SKM-1 (cell line): ENCODE results near the gene CUX1.
"Not testable (repeated sequence)": the region's sequence is repeated elsewhere in the genome, so short reads cannot be mapped to it uniquely, and the experiment has no call there.

Experiments used
- DNase-seq: peaks from one replicate; lab custom pipeline; 2025; ENCODE audit not compliant: unreplicated experiment; lab: John Stamatoyannopoulos, UW

Gene CUX1

GRCh38 chr7:102170393-102170970, 353.1 kb downstream of the CUX1 start:
- DNase-seq, result no peak

GRCh38 chr7:102173669-102174068, 356.2 kb downstream of the CUX1 start:
- DNase-seq, result no peak

- no peak for DNase-seq
Measured at GRCh38 chr7:102175423-102176170, 358.2 kb downstream of the CUX1 start.

- no peak for DNase-seq
Measured at GRCh38 chr7:102178410-102178809, 361.0 kb downstream of the CUX1 start.

- no peak for DNase-seq
Measured at GRCh38 chr7:102180727-102181126, 363.3 kb downstream of the CUX1 start.

GRCh38 chr7:102181517-102181916, 364.1 kb downstream of the CUX1 start:
- no peak for DNase-seq

- no peak for DNase-seq
Measured at GRCh38 chr7:102182016-102182415, 364.6 kb downstream of the CUX1 start.

- DNase-seq, result not testable (repeated sequence)
Measured at GRCh38 chr7:102183848-102184247, 366.4 kb downstream of the CUX1 start.

GRCh38 chr7:102184303-102184702, 366.9 kb downstream of the CUX1 start:
- no peak for DNase-seq

- DNase-seq, result no peak
Measured at GRCh38 chr7:102185796-102186195, 368.4 kb downstream of the CUX1 start.

GRCh38 chr7:102186306-102186705, 368.9 kb downstream of the CUX1 start:
- no peak for DNase-seq

GRCh38 chr7:102188746-102189145, 371.3 kb downstream of the CUX1 start:
- DNase-seq, result no peak

GRCh38 chr7:102189756-102190155, 372.3 kb downstream of the CUX1 start:
- DNase-seq, result no peak

- no peak for DNase-seq
Measured at GRCh38 chr7:102190776-102191350, 373.4 kb downstream of the CUX1 start.

GRCh38 chr7:102191556-102192379, 374.3 kb downstream of the CUX1 start:
- DNase-seq, result no peak

- no peak for DNase-seq
Measured at GRCh38 chr7:102192790-102193189, 375.4 kb downstream of the CUX1 start.

GRCh38 chr7:102193806-102194205, 376.4 kb downstream of the CUX1 start:
- DNase-seq, result no peak

GRCh38 chr7:102195361-102195760, 377.9 kb downstream of the CUX1 start:
- no peak for DNase-seq

- DNase-seq, result no peak
Measured at GRCh38 chr7:102196028-102196427, 378.6 kb downstream of the CUX1 start.

GRCh38 chr7:102197161-102197560, 379.7 kb downstream of the CUX1 start:
- no peak for DNase-seq

GRCh38 chr7:102197599-102197998, 380.2 kb downstream of the CUX1 start:
- DNase-seq, result no peak
